ENCODE results near the gene OBI1.

The OBI1 gene

GRCh38 chr13:78603240-78603957 lies 55.6 kb downstream of the OBI1 start, which contains the start of gene POU4F1:
Gene POU4F1, minus strand, starts transcription at chr13:78603552. Its CDS starts 226 bp downstream, at chr13:78603326.
- DNase-seq, result peak; percentile 65

GRCh38 chr13:78602561-78603239 lies 56.3 kb downstream of the OBI1 start:
- peak; percentile 28 for DNase-seq

GRCh38 chr13:78601874-78602560 lies 56.9 kb downstream of the OBI1 start:
- no peak for DNase-seq

- no peak for DNase-seq
Measured at GRCh38 chr13:78601124-78601873, 57.7 kb downstream of the OBI1 start.

GRCh38 chr13:78600280-78600883 lies 58.6 kb downstream of the OBI1 start:
- no peak for DNase-seq

GRCh38 chr13:78599645-78600279 lies 59.2 kb downstream of the OBI1 start:
- no peak for DNase-seq

GRCh38 chr13:78598966-78599644 lies 59.9 kb downstream of the OBI1 start:
- no peak for DNase-seq

- DNase-seq, result no peak
Measured at GRCh38 chr13:78598116-78598781, 60.7 kb downstream of the OBI1 start.

- DNase-seq, result no peak
Measured at GRCh38 chr13:78597602-78597932, 61.4 kb downstream of the OBI1 start.

GRCh38 chr13:78596736-78597601 lies 62.0 kb downstream of the OBI1 start:
- DNase-seq, result no peak

- DNase-seq, result no peak
Measured at GRCh38 chr13:78596399-78596735, 62.6 kb downstream of the OBI1 start.

- DNase-seq, result no peak
Measured at GRCh38 chr13:78595495-78596398, 63.2 kb downstream of the OBI1 start.

- no peak for DNase-seq
Measured at GRCh38 chr13:78594456-78594975, 64.4 kb downstream of the OBI1 start.

GRCh38 chr13:78593652-78594455 lies 65.1 kb downstream of the OBI1 start:
- no peak for DNase-seq

GRCh38 chr13:78593129-78593528 lies 65.8 kb downstream of the OBI1 start:
- no peak for DNase-seq

GRCh38 chr13:78592584-78592983 lies 66.4 kb downstream of the OBI1 start:
- DNase-seq, result no peak

GRCh38 chr13:78589206-78589605 lies 69.7 kb downstream of the OBI1 start:
- no peak for DNase-seq

- no peak for DNase-seq
Measured at GRCh38 chr13:78587395-78587794, 71.6 kb downstream of the OBI1 start.

Data from CD4-positive, alpha-beta T cell treated with Interleukin-17A for 1 hour (primary cell).